ENCODE measurements around the gene CFAP91. TPM values are rescaled to one million over a fixed set of nuclear protein-coding genes. Genes with fewer than 3 reads are reported as not detected.

CFAP91 gene
- total RNA-seq, 1 donor from 2014 or later: not detected

- FAIRE-seq (no peak), DNase-seq (ENCODE audit: low read depth) (no peak)
- H3K36me3 ChIP-seq (ENCODE audit: control insufficient read depth, insufficient read depth, low read length): no peaks in the 10 kb centered on the region
- H3K4me3 ChIP-seq (ENCODE audit: low read depth, low read length): no peak overlapping the region
- H3K27me3 ChIP-seq (ENCODE audit: control insufficient read depth, insufficient read depth, low read length): no peaks in the 10 kb centered on the region
- no peak for TF ChIP-seq CTCF (IDR thresholded peaks at IDR 0.05; ENCODE audit: insufficient read depth, low read length, severe bottlenecking)
Observed at GRCh38 chr3:119683421-119683820, 19.4 kb upstream of the CFAP91 start.

GRCh38 chr3:119690043-119690656, 12.7 kb upstream of the CFAP91 start:
- Histone ChIP-seq H3K36me3 (ENCODE audit: control insufficient read depth, insufficient read depth, low read length) (no peaks in the 10 kb centered on the region), H3K4me3 (ENCODE audit: low read depth, low read length) (no peak overlapping the region), H3K27me3 (ENCODE audit: control insufficient read depth, insufficient read depth, low read length) (no peaks in the 10 kb centered on the region)
- DNase-seq (ENCODE audit: low read depth) (peak; percentile 40), FAIRE-seq (no peak)
- TF ChIP-seq CTCF (IDR thresholded peaks at IDR 0.05; ENCODE audit: insufficient read depth, low read length, severe bottlenecking): peak; percentile 31

- TF ChIP-seq CTCF (IDR thresholded peaks at IDR 0.05; ENCODE audit: insufficient read depth, low read length, severe bottlenecking): no peak
- no peak overlapping the region for H3K4me3 ChIP-seq (ENCODE audit: low read depth, low read length)
- DNase-seq (ENCODE audit: low read depth) (no peak), FAIRE-seq (no peak)
- H3K36me3 ChIP-seq (ENCODE audit: control insufficient read depth, insufficient read depth, low read length): no peaks in the 10 kb centered on the region
- H3K27me3 ChIP-seq (ENCODE audit: control insufficient read depth, insufficient read depth, low read length): no peaks in the 10 kb centered on the region
Observed at GRCh38 chr3:119695480-119695879, 7.3 kb upstream of the CFAP91 start.

- FAIRE-seq (no peak), DNase-seq (ENCODE audit: low read depth) (no peak)
- Histone ChIP-seq H3K4me3 (ENCODE audit: low read depth, low read length) (no peak overlapping the region), H3K36me3 (ENCODE audit: control insufficient read depth, insufficient read depth, low read length) (no peaks in the 10 kb centered on the region), H3K27me3 (ENCODE audit: control insufficient read depth, insufficient read depth, low read length) (no peaks in the 10 kb centered on the region)
- no peak for TF ChIP-seq CTCF (IDR thresholded peaks at IDR 0.05; ENCODE audit: insufficient read depth, low read length, severe bottlenecking)
Observed at GRCh38 chr3:119697394-119697793, 5.4 kb upstream of the CFAP91 start.

GRCh38 chr3:119700269-119700919, 2.4 kb upstream of the CFAP91 start:
- Histone ChIP-seq H3K36me3 (ENCODE audit: control insufficient read depth, insufficient read depth, low read length) (no peaks in the 10 kb centered on the region), H3K27me3 (ENCODE audit: control insufficient read depth, insufficient read depth, low read length) (peaks cover 4% of the 10 kb centered on the region), H3K4me3 (ENCODE audit: low read depth, low read length) (no peak overlapping the region)
- no peak for TF ChIP-seq CTCF (IDR thresholded peaks at IDR 0.05; ENCODE audit: insufficient read depth, low read length, severe bottlenecking)
- DNase-seq (ENCODE audit: low read depth) (peak; percentile 65), FAIRE-seq (no peak)
